ENCODE results near the gene POP4. TPM values are rescaled to one million over a fixed set of nuclear protein-coding genes. Genes with fewer than 3 reads are reported as not detected.

The POP4 gene
- total and polyA plus RNA-seq, 8 donors = 2.0 to 162 (median 55.5) TPM

DNA sequence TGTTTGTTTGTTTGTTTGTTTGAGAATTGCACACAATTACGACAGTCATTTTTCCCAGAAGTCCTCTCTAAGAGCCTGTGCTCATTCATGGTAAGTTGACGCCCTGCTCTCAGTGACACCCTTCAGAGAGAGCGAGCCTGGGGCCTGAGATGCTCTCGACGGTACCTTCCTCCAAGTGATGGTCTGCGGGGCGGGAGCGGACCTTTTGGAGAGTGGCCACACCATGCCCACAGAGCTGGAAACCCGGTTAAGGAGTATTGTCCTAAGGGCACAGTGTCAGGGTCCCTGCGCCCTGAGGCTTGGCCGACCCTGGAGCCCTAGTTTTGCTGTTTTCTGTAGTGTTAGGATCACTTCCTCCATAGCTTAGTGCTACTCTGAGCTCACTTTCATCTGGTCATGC is 3.6 kb downstream of the POP4 start:
- TF ChIP-seq, protein P1, sequence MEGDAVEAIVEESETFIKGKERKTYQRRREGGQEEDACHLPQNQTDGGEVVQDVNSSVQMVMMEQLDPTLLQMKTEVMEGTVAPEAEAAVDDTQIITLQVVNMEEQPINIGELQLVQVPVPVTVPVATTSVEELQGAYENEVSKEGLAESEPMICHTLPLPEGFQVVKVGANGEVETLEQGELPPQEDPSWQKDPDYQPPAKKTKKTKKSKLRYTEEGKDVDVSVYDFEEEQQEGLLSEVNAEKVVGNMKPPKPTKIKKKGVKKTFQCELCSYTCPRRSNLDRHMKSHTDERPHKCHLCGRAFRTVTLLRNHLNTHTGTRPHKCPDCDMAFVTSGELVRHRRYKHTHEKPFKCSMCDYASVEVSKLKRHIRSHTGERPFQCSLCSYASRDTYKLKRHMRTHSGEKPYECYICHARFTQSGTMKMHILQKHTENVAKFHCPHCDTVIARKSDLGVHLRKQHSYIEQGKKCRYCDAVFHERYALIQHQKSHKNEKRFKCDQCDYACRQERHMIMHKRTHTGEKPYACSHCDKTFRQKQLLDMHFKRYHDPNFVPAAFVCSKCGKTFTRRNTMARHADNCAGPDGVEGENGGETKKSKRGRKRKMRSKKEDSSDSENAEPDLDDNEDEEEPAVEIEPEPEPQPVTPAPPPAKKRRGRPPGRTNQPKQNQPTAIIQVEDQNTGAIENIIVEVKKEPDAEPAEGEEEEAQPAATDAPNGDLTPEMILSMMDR (IDR thresholded peaks at IDR 0.05) = no peak
- no peak for TF ChIP-seq EP300 (IDR thresholded peaks at IDR 0.05)
- no peak for TF ChIP-seq POLR2AphosphoS5 (IDR thresholded peaks at IDR 0.05)
- TF ChIP-seq POLR2A (IDR thresholded peaks at IDR 0.05) = no peak
- H3K36me3 ChIP-seq = peaks cover 47 to 62% (median 57%) of the 10 kb centered on the region in 4 donors
- H3K27ac ChIP-seq = no peak overlapping the region
- peaks cover 14 to 33% (median 27%) of the 10 kb centered on the region in 4 donors for H3K4me1 ChIP-seq
- H3K27me3 ChIP-seq = no peaks in the 10 kb centered on the region
- 89 to 95% (median 93%) methylated on average over 11 of the region's 11 CpGs for WGBS, 5 donors
- DNase-seq = no peak
- H3K9me3 ChIP-seq = no peaks in the 10 kb centered on the region
- no peak overlapping the region for H3K4me3 ChIP-seq
- intact Hi-C loops (cut with DNase I; ENCODE audit: low total_unique reads) = loop anchor here (5.0 kb wide), 1 partner anchor 103 kb away; no protein-coding TSS in a partner anchor

DNA sequence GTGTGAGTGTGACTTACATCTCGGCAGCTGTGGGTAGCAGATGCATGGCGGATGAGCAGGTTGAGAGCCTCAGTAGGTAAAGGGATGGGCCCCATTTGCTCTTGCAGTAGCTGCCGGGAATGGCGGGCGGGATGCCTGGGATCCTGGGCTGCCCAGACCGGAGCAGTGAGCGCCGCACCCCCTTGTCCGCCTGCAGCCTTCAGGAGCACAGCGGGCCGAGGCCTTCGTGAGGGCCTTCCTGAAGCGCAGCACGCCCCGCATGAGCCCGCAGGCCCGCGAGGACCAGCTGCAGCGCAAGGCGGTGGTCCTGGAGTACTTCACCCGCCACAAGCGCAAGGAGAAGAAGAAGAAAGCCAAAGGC is 4.1 kb downstream of the POP4 start:
- Histone ChIP-seq H3K27ac (no peak overlapping the region), H3K4me1 (peaks cover 9 to 29% (median 25%) of the 10 kb centered on the region in 4 donors), H3K27me3 (no peaks in the 10 kb centered on the region), H3K4me3 (no peak overlapping the region), H3K9me3 (no peaks in the 10 kb centered on the region), H3K36me3 (peaks cover 47 to 67% (median 63%) of the 10 kb centered on the region in 4 donors)
- 80 to 90% (median 86%) methylated on average over 22 of the region's 22 CpGs for WGBS, 5 donors
- intact Hi-C loops (cut with DNase I; ENCODE audit: low total_unique reads) = loop anchor here (5.0 kb wide), 1 partner anchor 102 kb away; no protein-coding TSS in a partner anchor
- no peak for TF ChIP-seq POLR2A (IDR thresholded peaks at IDR 0.05)
- TF ChIP-seq, protein P1 (IDR thresholded peaks at IDR 0.05) = no peak
- no peak for TF ChIP-seq POLR2AphosphoS5 (IDR thresholded peaks at IDR 0.05)
- no peak for TF ChIP-seq EP300 (IDR thresholded peaks at IDR 0.05)
- no peak for DNase-seq

DNA sequence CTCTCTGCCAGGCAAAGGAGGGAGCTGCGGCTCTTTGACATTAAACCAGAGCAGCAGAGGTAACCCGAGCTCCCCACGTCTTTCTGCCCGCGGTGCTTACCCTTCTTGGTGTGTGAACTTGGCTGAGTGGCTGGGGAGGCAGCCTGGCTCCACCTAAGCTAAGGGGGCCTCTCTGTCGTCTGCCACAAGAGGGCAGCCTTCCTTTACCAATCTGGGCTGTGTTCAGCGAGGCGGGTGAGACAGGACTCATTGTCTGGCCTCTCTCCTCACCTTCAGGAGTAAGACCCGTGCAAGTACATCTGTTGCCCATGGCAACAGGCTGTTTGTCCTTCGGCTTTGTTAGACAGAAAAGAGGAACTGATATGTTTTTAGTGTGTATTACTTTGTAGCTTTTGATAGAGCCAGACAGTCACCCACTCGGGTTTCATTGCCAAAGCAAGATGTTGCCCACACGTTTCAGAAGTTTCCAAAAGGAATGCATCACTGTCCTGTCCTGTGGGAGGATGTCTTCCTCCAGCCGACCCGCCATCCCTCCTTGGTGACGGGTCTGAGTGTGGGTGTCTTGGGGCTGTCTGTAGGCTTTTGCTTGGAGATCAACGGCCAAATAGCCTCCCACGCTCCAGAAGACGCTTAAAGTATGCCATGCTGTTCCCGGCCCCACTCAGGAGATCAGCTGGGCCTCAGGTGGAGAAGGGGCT is 4.6 kb downstream of the POP4 start:
- WGBS, 5 donors = 35 to 44% (median 38%) methylated on average over 14 to 19 of the region's 19 CpGs
- H3K27me3 ChIP-seq = no peaks in the 10 kb centered on the region
- H3K4me1 ChIP-seq = peaks cover 6 to 24% (median 21%) of the 10 kb centered on the region in 4 donors
- peak; percentile 85 to 93 for DNase-seq
- H3K36me3 ChIP-seq = peaks cover 51 to 73% (median 68%) of the 10 kb centered on the region in 4 donors
- H3K4me3 ChIP-seq = no peak overlapping the region
- no peak overlapping the region for H3K27ac ChIP-seq
- intact Hi-C loops (cut with DNase I; ENCODE audit: low total_unique reads) = loop anchor here (5.0 kb wide), 1 partner anchor 102 kb away; no protein-coding TSS in a partner anchor
- TF ChIP-seq, protein P1 (IDR thresholded peaks at IDR 0.05) = peak in 5 of 7 experiments; percentile 73 to 91 (median 76)
- TF ChIP-seq POLR2AphosphoS5 (IDR thresholded peaks at IDR 0.05) (peak in 2 of 3 donors; percentile 28 to 55), POLR2A (IDR thresholded peaks at IDR 0.05) (no peak)
- H3K9me3 ChIP-seq = no peaks in the 10 kb centered on the region

DNA sequence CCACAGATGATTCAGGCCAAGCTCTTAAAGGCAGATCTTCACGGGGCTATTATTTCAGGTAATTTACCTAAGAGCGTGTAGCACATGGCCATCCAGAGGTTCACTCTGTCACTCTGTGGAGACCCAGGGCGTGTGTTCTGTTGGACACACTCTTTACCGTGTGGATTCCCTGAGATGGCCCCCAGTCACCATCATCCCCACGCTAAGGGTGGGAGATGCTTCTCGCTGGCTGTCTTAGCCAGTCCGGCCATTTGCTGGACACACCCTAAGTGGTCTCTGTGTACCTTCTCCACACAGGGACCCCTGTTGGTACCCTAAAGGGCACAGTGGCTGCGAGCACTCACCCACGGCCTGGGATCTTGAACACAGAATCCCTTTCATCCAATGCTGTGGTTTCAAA is 6.0 kb downstream of the POP4 start:
- peaks cover 59 to 85% (median 79%) of the 10 kb centered on the region in 4 donors for H3K36me3 ChIP-seq
- H3K4me1 ChIP-seq = peaks cover under 1 to 18% (median 14%) of the 10 kb centered on the region in 4 donors
- 93 to 95% (median 94%) methylated on average over 9 of the region's 9 CpGs for WGBS, 5 donors
- no peak overlapping the region for H3K27ac ChIP-seq
- no peaks in the 10 kb centered on the region for H3K27me3 ChIP-seq
- DNase-seq = no peak
- intact Hi-C loops (cut with DNase I; ENCODE audit: low total_unique reads) = loop anchor here (5.0 kb wide), 1 partner anchor 100 kb away; no protein-coding TSS in a partner anchor
- no peaks in the 10 kb centered on the region for H3K9me3 ChIP-seq
- TF ChIP-seq POLR2A (IDR thresholded peaks at IDR 0.05) = no peak
- TF ChIP-seq, protein P1 (IDR thresholded peaks at IDR 0.05) = no peak
- no peak for TF ChIP-seq POLR2AphosphoS5 (IDR thresholded peaks at IDR 0.05)
- TF ChIP-seq EP300 (IDR thresholded peaks at IDR 0.05) = no peak
- H3K4me3 ChIP-seq = no peak overlapping the region

All from stomach (tissue), 9 donors.